GM18909 (cell line): ENCODE data around the gene NMNAT3.

ENCODE experiments used
- ATAC-seq: cut with Tn5 transposase; IDR thresholded peaks from one replicate; pipeline ENCODE4 v1.9.1; 2021; ENCODE audit warnings: mild to moderate bottlenecking; ENCODE audit not compliant: unreplicated experiment, poor library complexity

Gene NMNAT3

GRCh38 chr3:139526146-139526545, 151.6 kb downstream of the NMNAT3 start:
- no peak for ATAC-seq

- no peak for ATAC-seq
Observed at GRCh38 chr3:139524841-139525636, 152.7 kb downstream of the NMNAT3 start.

- no peak for ATAC-seq
Observed at GRCh38 chr3:139523718-139524117, 154.1 kb downstream of the NMNAT3 start.

GRCh38 chr3:139523166-139523565, 154.6 kb downstream of the NMNAT3 start:
- ATAC-seq: no peak

- no peak for ATAC-seq
Observed at GRCh38 chr3:139522421-139522820, 155.4 kb downstream of the NMNAT3 start.

- no peak for ATAC-seq
Observed at GRCh38 chr3:139521816-139522215, 156.0 kb downstream of the NMNAT3 start.

GRCh38 chr3:139521144-139521543, 156.6 kb downstream of the NMNAT3 start:
- no peak for ATAC-seq

GRCh38 chr3:139519998-139520737, 157.6 kb downstream of the NMNAT3 start:
- ATAC-seq: no peak

- ATAC-seq: no peak
Observed at GRCh38 chr3:139518926-139519842, 158.6 kb downstream of the NMNAT3 start.

- no peak for ATAC-seq
Observed at GRCh38 chr3:139518306-139518705, 159.5 kb downstream of the NMNAT3 start.

- ATAC-seq: no peak
Observed at GRCh38 chr3:139517321-139518065, 160.3 kb downstream of the NMNAT3 start.

GRCh38 chr3:139514741-139515140, 163.0 kb downstream of the NMNAT3 start:
- no peak for ATAC-seq
